Measurements from ENCODE around the gene BLACAT1. TPM values are rescaled to one million over a fixed set of nuclear protein-coding genes. Genes with fewer than 3 reads are reported as not detected.
A peak's percentile ranks its signal among the peaks of the same experiment; 100 is the strongest.
"Not testable (repeated sequence)": the region's sequence is repeated elsewhere in the genome, so short reads cannot be mapped to it uniquely, and the experiment has no call there.

Gene BLACAT1
- total and polyA plus RNA-seq, 2 donors: 0.03 TPM; not detected in 1

DNA sequence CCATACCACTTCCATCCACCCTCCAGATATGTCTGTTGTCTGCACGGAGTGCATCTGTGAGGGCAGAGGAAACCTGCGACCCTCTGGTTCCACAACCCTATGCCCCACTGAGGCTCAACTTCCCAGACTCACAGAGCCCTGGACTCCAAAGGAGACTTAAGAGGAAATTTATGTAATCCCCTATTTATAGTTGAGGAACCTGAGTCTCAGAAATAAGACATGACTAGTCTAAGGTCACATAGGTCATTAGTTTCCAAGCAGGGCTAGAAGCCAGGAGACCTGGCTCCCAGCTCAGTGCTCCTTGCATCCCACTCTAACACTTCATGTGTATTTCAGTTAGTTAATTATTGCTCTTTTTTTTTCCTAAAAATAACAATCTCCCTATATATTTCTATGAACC, 18.3 kb downstream of the BLACAT1 start:
- WGBS: 93% methylated on average over 2 of the region's 2 CpGs
- H3K4me1 ChIP-seq (ENCODE audit: insufficient read depth): no peaks in the 10 kb centered on the region
- DNase-seq (ENCODE audit: extremely low spot score): no peak

DNA sequence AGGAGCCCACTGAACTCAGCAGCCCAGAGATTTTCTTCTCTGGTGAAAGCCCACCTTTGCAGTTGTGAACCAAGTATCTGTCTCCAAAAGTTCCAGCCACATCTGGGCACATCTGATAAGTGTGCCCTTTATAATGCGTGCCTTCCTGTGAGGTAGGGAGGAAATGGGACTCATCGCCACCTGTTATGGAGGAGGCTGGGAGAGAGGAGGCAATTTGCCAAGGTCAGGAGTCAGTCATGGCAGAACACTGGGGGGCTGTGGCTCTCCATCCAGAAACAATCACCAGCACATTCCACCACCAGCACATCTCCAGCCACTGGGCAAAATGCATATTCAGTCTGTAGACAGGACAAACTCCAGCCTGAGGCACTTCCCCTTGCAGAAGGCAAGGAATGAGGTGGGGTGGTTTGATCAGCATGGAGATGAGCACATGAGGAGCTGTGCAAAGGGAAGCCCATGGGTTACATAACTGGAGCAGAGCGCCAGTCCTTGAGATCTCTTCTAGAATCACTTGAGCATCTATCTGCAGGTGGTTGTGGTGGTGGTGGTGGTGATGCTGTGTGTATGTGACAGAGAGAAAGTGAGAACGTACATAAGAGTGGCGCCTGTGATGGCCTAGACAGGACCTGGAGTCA, 19.0 kb downstream of the BLACAT1 start:
- Histone ChIP-seq H3K4me1 (ENCODE audit: insufficient read depth) (no peaks in the 10 kb centered on the region), H3K27ac (ENCODE audit: low read depth) (no peak overlapping the region), H3K4me3 (ENCODE audit: low read depth, low read length) (no peak overlapping the region), H3K36me3 (ENCODE audit: insufficient read depth) (no peaks in the 10 kb centered on the region)
- no peak for DNase-seq (ENCODE audit: extremely low spot score)
- WGBS: 92% methylated on average over 5 of the region's 5 CpGs

More for the DNA sequence above, 18.3 kb downstream of the BLACAT1 start:
- H3K36me3 ChIP-seq (ENCODE audit: insufficient read depth): no peaks in the 10 kb centered on the region
- no peak overlapping the region for H3K4me3 ChIP-seq (ENCODE audit: low read depth, low read length)
- H3K27ac ChIP-seq (ENCODE audit: low read depth): no peak overlapping the region

DNA sequence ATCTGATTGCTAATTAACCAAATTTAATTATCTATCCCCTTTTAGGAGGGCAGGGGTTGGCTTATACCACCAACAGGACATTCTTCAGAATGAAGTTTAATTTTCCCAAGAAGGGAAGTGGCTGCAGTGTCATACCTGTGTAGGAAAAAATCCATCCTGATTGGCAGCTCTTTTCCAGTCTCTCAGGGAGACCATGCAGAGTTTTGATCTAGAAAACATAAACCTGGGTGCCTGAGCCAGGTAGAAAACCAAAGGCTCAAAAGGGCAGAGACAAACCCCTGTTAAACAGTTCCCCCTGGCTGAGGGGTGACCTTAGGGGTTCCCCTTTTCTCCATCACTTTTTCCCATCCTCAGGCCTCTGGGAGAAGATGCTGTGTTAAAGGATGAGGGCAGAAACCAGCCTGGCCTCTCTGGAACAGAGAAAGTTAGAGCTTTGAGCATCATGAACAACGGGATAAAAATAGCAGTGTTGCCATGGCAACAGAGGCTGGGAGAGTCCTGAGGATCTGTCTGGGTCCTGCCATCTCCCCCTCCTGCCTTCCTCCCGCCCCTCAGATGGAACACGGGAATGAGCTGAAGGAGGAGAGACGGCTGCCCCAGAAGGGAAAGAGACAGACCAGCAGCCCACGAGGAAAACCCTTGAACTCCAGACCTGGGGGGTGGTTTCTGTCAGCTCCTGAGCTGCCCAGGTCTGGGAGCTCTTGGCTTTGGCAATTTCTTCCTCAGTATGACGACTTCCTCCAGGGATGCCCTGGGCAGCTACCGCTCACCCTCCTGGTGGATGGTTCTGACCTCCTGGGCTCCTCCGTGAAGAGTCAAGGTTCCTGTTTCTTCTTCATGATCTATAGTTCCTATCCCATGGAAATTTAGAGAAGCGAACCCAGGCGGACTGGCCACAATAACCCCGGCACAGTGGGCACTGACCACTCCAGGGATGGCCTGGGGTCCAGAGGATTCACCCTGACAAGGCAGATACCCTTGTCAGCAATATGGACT, 20.0 kb downstream of the BLACAT1 start:
- no peak overlapping the region for H3K27ac ChIP-seq (ENCODE audit: low read depth)
- 62% methylated on average over 11 of the region's 11 CpGs for WGBS
- H3K36me3 ChIP-seq (ENCODE audit: insufficient read depth): no peaks in the 10 kb centered on the region
- no peak for DNase-seq (ENCODE audit: extremely low spot score)
- H3K4me1 ChIP-seq (ENCODE audit: insufficient read depth): no peaks in the 10 kb centered on the region
- H3K4me3 ChIP-seq (ENCODE audit: low read depth, low read length): no peak overlapping the region

DNA sequence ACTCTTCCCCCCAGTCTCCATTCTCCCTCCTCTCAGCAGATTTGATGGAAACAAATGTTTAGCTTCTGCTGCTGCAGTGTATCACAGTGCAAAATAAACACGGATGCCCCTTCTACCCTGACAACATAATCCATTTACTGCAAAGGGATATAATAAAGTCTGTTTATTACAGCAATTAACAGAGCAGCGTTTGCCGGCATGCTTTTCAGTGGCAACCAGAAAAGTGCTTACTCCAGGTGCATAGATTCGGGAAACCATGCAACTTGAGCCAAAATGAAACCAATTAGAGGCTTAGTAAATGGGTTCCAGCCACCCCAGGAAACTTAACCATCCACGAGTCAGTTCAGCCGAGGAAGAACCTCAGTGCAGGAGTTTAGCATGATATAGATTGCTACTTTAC, 21.1 kb downstream of the BLACAT1 start:
- Histone ChIP-seq H3K36me3 (ENCODE audit: insufficient read depth) (no peaks in the 10 kb centered on the region), H3K4me3 (ENCODE audit: low read depth, low read length) (no peak overlapping the region), H3K4me1 (ENCODE audit: insufficient read depth) (no peaks in the 10 kb centered on the region), H3K27ac (ENCODE audit: low read depth) (no peak overlapping the region)
- 47% methylated on average over 6 of the region's 6 CpGs for WGBS
- DNase-seq (ENCODE audit: extremely low spot score): no peak

DNA sequence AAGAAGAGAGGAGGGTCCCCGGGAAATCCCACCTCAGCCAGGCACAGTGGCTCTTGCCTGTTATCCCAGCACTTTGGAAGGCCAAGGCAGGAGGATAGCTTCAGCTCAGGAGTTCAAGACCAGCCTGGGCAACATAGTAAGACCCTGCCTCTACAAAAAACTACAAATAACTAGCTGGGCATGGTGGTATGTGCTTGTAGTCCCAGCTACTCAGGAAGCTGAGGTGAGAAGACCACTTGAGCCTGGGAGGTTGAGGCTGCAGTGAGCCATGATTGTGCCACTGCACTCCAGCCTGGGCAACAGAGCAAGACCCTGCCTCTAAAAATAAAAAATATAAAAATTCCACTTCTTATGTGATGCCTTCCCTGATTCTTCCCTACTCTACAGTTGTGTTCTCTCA, 23.2 kb downstream of the BLACAT1 start:
- not testable (repeated sequence) for H3K4me3 ChIP-seq (ENCODE audit: low read depth, low read length); DNase-seq (ENCODE audit: extremely low spot score); H3K36me3 ChIP-seq (ENCODE audit: insufficient read depth); H3K27ac ChIP-seq (ENCODE audit: low read depth); H3K4me1 ChIP-seq (ENCODE audit: insufficient read depth)
- 90% methylated on average over 1 of the region's 1 CpG for WGBS

DNA sequence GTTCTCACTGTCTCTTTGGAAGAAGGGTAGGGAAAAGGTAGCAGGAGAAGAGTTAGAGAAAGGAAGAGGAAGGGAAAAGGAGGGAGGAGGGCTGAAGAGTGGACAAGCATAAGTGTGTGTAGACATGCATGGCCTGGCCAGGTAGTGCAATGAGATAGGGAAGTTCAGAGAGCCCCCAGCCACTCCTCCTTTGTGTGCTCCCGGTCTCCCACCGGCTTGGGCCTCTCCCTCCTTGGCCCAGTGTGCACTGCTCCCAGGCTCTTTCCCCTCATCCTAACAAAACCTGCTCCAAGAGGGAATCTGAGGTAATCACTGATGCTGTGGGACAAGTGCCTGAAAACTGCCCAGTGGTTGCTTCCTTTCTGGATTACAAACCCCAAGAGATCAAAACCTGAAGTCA, 23.7 kb downstream of the BLACAT1 start:
- no peak for DNase-seq (ENCODE audit: extremely low spot score)
- no peaks in the 10 kb centered on the region for H3K4me1 ChIP-seq (ENCODE audit: insufficient read depth)
- 67% methylated on average over 2 of the region's 2 CpGs for WGBS

DNA sequence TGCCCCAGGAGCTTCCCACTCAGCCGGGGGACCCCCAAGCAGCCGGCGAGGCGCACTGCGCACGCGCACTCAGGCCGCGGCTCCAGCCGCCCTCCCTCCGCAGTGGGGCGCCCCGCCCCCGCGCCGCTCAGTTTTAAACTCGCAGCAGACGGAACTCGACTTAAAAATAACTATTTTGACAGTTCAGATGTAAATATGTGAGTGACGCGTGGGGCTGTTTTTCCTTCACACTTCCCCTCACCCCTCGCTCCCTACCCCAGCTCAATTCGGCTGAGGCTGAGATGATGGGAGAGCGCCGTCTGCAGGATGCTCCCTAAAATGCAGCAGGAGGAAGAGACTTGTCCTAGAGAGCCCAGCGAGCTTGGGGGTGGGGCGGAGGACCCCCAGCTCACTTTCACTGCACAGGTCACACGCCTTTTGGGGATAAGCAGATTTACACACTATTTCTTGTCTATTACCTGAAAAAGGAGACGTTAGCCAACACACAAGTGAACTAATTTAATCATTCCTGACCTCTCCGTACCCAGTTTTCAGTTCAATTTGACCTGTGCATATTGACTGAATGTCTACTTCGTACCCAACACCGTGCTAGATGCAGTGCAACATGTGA, 25.0 kb downstream of the BLACAT1 start:
- no peak for DNase-seq (ENCODE audit: extremely low spot score)
- 7% methylated on average over 32 of the region's 32 CpGs for WGBS
- H3K27ac ChIP-seq (ENCODE audit: low read depth): no peak overlapping the region
- H3K36me3 ChIP-seq (ENCODE audit: insufficient read depth): no peaks in the 10 kb centered on the region
- H3K4me3 ChIP-seq (ENCODE audit: low read depth, low read length): peak overlapping the region; percentile 43
- H3K4me1 ChIP-seq (ENCODE audit: insufficient read depth): no peaks in the 10 kb centered on the region

More for the DNA sequence above, 23.7 kb downstream of the BLACAT1 start:
- Histone ChIP-seq H3K27ac (ENCODE audit: low read depth) (no peak overlapping the region), H3K36me3 (ENCODE audit: insufficient read depth) (no peaks in the 10 kb centered on the region), H3K4me3 (ENCODE audit: low read depth, low read length) (no peak overlapping the region)

DNA sequence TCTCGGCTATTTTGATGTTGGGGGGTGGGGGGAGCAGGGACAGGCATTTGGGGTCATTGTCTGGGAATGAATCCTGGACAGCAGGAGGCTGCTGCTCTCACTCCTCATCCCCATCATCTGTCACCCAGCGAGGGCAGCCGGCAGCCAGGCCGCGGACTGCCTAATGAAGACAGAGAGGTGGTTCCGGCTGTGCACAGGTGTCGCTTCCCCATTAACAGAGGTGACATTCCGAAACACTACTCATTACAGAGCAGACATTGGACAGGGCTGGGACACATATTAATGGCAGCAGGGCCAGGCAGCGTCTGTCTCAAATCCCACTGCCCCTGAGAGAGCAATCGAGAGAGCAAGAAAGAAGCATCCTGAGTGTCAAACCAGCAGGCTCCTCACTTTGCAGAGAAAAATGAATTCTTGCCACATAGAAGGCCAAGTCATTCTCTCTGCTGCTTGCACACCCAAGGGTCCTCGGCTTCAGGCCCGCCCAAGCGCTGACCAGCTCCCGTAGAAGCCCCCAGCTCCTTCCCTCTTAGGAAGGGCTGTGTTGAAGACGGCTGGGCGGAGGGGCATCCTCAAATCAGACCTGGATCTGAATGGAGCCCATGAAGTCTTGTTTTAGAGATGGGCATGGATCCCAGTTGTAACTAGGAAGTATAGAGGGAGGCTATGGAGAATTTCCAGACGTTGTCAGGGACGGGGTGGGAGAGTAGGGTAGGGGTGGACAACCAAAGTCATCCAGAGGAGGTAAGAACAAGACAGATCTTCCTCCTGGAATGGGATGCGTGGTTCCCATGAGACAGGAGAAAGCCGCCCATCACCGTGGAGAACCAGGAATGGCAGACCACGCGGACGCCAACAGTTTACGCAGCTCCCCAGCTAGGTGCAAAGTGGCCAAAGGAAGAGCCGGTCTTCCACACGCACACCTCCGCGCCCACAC, 25.8 kb downstream of the BLACAT1 start:
- H3K36me3 ChIP-seq (ENCODE audit: insufficient read depth): no peaks in the 10 kb centered on the region
- DNase-seq (ENCODE audit: extremely low spot score): no peak
- peak overlapping the region; percentile 43 for H3K4me3 ChIP-seq (ENCODE audit: low read depth, low read length)
- WGBS: 55% methylated on average over 29 of the region's 29 CpGs
- H3K27ac ChIP-seq (ENCODE audit: low read depth): no peak overlapping the region
- no peaks in the 10 kb centered on the region for H3K4me1 ChIP-seq (ENCODE audit: insufficient read depth)

DNA sequence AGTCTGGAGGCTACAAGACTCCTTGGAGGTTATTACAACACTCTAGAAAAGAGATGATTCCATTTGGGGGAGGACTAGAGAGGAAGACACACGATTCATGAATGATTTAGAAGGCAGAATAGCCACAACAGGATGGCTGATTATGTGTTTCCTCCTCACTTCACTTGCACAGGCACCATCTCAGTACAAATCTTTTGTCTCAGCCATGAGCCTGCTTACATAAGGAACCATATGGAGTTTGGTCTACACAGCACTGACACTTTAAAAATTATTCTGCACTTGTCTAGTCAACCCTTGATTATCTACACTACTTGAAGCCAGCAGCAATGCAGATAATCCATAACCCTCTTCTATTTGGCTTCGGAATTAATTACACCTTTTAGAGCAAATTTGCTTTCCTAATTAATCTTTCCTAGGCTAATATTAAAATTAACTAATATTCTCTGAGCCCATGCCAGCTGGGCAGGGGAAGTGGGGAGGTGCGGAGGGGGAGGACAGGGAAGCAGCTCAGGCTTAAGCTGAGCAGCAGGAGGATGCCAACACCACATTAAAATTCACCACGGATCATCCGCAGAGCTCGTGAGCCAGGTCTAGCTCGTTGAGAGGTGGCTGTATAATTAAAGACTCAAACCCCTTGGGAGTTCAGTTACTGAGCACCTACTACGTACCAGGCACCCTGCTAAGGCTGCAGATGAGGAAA, 30.8 kb downstream of the BLACAT1 start:
- H3K4me3 ChIP-seq (ENCODE audit: low read depth, low read length): no peak overlapping the region
- H3K36me3 ChIP-seq (ENCODE audit: insufficient read depth): no peaks in the 10 kb centered on the region
- H3K27ac ChIP-seq (ENCODE audit: low read depth): no peak overlapping the region
- no peaks in the 10 kb centered on the region for H3K4me1 ChIP-seq (ENCODE audit: insufficient read depth)
- whole genome bisulfite sequencing: 49% methylated on average over 8 of the region's 8 CpGs
- no peak for DNase-seq (ENCODE audit: extremely low spot score)

DNA sequence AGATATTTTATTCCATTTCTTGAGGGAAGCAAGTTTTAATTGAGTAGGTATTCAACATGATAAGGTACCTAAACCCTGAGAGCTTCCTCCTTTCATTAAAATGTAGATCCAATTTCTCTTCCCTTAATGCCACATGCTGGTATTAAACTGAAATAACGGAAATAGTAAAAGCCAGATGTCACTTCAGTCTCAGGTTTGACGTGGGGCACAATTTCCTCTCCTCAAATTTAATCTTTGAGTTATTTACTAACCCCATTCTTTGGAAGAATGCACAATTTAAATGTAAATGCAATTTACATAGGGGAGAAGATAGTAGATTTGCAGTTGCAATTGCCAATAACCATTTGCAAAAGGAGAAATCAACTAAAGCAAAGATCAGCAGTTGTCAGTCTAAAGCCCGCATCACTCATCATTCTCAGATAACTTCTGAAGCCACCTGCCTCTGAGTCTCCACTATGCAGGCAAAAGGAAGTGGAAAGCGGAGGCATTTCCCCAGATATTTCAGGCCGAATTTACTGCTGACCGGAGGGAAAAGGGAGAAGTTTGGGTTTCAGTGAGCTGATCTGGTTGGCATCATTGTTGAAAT, 31.9 kb downstream of the BLACAT1 start:
- no peaks in the 10 kb centered on the region for H3K4me1 ChIP-seq (ENCODE audit: insufficient read depth)
- no peak overlapping the region for H3K4me3 ChIP-seq (ENCODE audit: low read depth, low read length)
- WGBS: 77% methylated on average over 6 of the region's 6 CpGs
- no peak overlapping the region for H3K27ac ChIP-seq (ENCODE audit: low read depth)
- DNase-seq (ENCODE audit: extremely low spot score): no peak
- no peaks in the 10 kb centered on the region for H3K36me3 ChIP-seq (ENCODE audit: insufficient read depth)

DNA sequence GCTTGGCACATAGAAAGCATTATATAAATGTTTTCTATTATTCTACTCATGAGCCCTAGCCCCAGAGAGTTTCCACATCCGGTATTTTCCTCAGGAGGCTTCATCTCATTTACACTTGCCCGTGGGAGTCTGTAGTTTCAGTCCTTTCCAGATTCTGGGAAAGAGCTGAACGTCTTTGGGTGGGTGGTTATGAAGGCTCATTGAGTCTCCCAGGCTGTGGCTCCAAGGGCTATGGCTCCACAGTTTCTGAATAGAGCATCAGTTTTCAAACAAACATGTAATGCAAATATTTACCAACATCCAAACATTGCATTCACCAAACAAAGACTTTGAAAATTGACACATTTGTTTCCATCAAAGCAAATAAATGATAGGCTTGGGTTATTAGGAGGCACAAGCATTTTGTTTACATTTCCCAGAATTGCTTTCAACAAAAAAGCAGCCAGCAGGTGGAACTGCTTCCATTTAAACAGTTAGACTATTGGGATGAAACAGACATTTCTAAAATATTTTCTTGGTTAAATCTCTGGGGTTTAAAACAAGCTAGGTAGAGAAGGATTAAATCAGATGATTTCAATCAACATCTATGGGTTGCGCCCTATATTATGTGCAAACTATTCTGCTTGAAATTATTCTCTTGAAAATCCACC, 32.7 kb downstream of the BLACAT1 start:
- Histone ChIP-seq H3K4me1 (ENCODE audit: insufficient read depth) (no peaks in the 10 kb centered on the region), H3K4me3 (ENCODE audit: low read depth, low read length) (no peak overlapping the region), H3K27ac (ENCODE audit: low read depth) (no peak overlapping the region), H3K36me3 (ENCODE audit: insufficient read depth) (no peaks in the 10 kb centered on the region)
- no peak for DNase-seq (ENCODE audit: extremely low spot score)
- WGBS: 59% methylated on average over 4 of the region's 4 CpGs

DNA sequence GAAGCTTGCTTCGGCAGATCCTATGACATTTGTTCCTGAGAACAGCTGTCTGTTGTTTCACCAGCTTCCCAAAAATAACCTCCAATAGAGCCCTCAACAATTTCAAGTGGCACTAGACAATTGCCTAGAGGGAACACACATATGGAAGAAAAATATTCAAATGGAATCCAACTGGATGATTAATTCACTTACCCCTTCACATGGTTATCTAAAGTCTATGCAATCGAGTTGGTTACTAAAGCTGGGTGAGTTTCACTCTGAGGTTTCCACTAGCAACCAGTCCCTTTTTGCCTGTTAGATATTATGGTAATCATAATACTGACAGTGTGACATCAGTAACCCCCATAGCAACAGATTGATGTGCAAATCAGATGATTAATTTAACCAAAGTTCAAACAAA, 34.0 kb downstream of the BLACAT1 start, which contains the start of gene LEMD1:
LEMD1 (minus strand) TSS at position 259 of the 400 bp plus-strand sequence. CDS start 1,520 bp downstream, outside the sequence.
- no peaks in the 10 kb centered on the region for H3K36me3 ChIP-seq (ENCODE audit: insufficient read depth)
- 57% methylated on average over 2 of the region's 2 CpGs for WGBS
- no peak for DNase-seq (ENCODE audit: extremely low spot score)
- H3K4me1 ChIP-seq (ENCODE audit: insufficient read depth): no peaks in the 10 kb centered on the region
- no peak within 1 kb of the TSS for H3K4me3 ChIP-seq (ENCODE audit: low read depth, low read length)
- no peak within 1 kb of the TSS for H3K27ac ChIP-seq (ENCODE audit: low read depth)
